IPS-18c (cell line): Measurements from ENCODE around the gene MELTF.

ENCODE experiments used
- H3K4me3 ChIP-seq: 2 replicates; pipeline ENCODE4 v1.7.0; 2013; ENCODE audit warnings: low read depth, mild to moderate bottlenecking, low read length, moderate library complexity; ENCODE audit not compliant: insufficient read depth
- H3K9me3 ChIP-seq: one replicate; pipeline ENCODE4 v1.6.1; 2013; ENCODE audit warnings: mild to moderate bottlenecking, low read length, moderate library complexity; ENCODE audit not compliant: control insufficient read depth, insufficient read depth

Gene MELTF

DNA sequence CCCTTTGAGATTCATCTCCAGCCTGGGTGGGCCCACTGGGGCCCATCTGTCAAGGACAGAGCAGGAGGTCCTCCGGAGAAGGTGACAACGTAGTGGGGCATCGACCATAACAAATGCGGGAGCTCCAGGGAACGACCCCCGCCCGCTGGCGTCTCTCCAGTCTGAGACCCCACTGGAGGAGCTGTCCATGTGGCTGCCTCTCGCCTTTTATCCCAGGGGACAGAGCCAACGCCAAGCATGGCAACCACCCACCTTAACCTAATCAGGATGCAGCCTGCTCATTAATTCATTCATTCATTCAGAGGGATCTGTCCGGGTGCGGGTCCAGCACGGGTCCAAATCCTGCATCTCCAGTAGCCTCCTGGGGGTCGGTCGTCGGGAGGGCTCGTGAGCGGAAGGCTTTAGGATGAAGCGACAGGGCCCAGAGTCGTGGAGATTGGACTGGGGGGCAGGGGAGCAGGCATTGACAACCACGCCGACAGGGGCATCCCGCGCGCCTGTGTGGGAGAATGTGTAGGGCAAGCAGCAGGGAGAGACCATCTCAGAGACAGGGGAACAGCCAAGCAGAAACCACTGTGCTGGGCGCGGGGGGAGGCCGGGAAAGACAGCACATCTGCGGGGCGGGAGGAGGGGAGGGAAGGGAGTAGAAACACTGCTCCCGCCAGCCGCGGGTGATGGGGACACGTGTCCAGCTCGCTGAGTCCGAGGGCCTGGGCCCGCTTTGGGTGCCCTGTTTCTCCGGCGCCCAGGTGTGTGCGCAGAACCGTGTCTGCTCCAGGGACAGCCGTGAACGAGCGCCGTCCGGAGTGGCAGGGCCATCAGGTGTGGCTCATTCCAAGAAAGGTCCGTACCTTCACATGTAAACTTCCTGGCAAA is 62.9 kb downstream of the MELTF start:
- H3K4me3 ChIP-seq, result no peak overlapping the region
- no peaks in the 10 kb centered on the region for H3K9me3 ChIP-seq

DNA sequence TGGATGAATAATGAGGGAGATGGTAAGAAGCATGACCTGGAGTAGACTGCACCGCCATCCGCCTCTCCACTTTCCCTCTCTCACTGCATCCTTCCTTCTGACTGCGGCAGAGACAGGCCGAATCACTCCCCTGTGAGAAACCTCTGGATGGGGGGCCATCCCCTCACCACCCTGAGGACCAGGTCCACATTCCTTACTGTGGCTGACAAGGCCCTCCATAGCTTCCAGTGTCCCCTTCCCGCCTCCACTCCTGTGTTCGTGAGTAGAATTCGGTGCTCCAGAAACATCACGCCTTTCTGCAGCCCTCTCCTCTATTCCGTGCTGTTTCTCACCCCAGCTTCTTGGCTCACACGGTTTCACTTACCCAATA is 63.8 kb downstream of the MELTF start:
- Histone ChIP-seq H3K9me3 (no peaks in the 10 kb centered on the region), H3K4me3 (no peak overlapping the region)

DNA sequence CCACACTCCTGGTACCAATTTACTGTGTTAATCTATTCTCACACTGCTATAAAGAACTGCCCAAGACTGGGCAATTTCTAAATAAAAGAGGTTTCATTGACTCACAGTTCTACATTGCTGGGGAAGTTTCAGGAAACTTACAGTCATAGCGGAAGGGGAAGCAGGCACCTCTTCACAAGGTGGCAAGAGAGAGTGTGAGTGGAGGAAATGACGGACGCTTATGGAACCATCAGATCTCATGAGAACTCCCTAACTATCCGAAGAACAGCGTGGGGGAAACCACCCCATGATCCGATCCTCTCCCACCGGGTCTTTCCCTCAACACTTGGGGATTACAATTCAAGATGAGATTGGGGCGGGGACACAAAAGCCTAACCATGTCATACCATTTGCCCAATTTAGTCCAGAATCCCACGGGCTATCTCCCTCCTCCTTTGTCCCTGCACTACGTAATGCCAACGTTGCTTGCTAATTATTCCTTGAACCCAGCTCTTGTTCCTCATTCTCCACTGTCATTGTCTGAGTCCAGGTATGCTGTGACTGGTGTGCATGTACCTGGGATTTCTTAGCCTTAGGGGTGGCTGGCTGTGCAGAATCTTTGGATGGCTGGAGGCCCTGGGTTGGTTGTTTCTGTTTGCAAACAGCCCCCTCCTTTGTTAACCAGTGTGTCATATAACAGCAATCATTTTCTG is 64.4 kb downstream of the MELTF start:
- Histone ChIP-seq H3K4me3 (no peak overlapping the region), H3K9me3 (no peaks in the 10 kb centered on the region)

DNA sequence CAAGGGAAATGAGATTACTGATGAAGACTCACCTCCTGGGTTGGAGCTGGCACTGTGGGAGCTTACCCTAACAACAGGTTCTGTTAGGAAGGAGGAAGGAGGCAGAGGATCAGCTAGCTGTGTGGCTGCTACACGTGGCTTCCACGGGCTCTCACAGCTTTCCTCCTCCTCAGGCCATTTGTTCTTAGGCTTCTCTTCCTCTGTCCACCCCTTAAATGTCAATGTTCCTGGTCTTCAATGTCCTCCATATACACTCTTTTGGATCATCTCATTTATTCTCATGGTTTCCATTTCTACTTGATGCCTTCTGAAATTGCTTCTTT is 66.0 kb downstream of the MELTF start:
- H3K4me3 ChIP-seq, result no peak overlapping the region
- no peaks in the 10 kb centered on the region for H3K9me3 ChIP-seq

DNA sequence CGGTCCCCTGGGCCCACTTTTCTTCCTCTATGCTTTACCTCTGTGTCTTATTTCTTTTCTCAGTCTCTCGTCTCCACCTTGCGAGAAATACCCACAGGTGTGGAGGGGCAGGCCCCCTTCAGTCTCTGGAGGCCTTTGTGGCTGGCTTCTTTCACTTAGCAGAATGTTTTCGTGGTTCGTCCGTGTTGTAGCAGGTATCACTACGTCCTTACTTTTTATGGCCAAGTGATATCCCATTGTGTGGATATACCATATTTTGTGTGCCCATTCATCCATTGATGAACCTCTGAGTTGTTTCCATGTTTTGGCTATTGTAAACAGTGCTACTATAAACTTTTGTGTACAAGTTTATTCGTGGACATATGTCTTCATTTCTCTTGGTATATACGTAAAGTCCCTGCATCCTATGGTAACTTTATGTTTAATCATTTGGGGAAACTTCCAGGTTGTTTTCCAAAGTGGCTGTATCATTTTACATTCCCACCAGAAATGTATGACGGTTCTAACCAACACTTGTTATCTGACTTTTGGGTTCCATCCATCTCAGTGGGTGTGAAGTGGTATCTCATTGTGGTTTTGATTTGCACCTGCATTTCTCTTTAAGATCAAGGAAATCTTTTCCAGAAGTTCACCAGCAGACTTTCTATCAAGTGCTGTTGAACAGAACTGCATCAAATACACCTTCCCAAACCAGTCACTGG is 66.5 kb downstream of the MELTF start:
- Histone ChIP-seq H3K9me3 (no peaks in the 10 kb centered on the region), H3K4me3 (no peak overlapping the region)

DNA sequence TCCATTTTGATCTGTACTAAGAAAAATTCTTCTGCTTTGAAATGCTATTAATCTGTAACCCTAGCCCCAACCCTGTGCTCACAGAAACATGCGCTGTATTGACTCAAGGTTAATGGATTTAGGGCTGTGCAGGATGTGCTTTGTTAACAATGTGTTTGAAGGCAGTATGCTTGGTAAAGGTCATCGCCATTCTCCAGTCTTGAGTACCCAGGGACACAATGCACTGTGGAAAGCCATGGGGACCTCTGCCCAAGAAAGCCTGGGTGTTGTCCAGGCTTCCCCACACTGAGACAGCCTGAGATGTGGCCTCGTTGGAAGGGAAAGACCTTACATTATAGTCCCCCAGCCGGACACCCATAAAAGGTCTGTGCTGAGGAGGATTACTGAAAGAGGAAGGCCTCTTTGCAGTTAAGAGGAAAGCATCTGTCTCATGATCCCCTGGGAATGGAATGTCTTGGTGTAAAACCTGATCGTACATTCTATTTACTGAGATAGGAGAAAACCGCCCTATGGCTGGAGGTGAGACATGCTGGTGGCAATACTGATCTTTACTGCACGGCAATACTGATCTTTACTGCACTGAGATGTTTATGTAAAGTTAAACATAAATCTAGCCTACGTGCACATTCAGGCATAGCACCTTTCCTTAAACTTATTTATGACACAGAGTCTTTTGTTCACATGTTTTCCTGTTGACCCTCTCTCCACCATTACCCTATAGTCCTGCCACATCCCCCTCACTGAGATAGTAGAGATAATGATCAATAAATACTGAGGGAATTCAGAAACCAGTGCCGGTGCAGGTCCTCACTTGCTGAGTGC is 67.3 kb downstream of the MELTF start:
- no peak overlapping the region for H3K4me3 ChIP-seq
- no peaks in the 10 kb centered on the region for H3K9me3 ChIP-seq

DNA sequence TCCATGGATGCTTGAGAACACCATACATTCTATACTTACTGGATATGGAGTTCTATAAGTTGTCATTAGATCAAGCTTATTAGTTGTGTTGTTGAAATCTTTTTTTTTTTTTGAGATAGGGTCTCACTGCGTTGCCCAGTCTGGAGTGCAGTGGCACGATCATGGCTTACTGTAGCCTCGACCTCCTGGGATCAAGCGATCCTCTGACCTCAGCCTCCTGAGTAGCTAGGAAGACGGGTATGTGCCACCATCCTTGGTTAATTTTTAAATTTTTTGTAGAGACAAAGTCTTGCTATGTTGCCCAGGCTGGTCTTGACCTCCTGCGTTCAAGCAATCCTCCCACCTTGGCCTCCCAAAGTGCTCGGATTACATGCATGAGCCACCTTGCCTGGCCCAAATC is 74.8 kb downstream of the MELTF start:
- no peaks in the 10 kb centered on the region for H3K9me3 ChIP-seq

More for the DNA sequence above, 74.8 kb downstream of the MELTF start:
- no peak overlapping the region for H3K4me3 ChIP-seq
